Frontal cortex (tissue), 4 donors: ENCODE data around the gene PCNX2. TPM values are rescaled to one million over a fixed set of nuclear protein-coding genes. Genes with fewer than 3 reads are reported as not detected.
A peak's percentile ranks its signal among the peaks of the same experiment; 100 is the strongest.
"Not testable (repeated sequence)": the region's sequence is repeated elsewhere in the genome, so short reads cannot be mapped to it uniquely, and the experiment has no call there.

Experiments
- DNase-seq, 2 donors: peaks; one replicate each; pipeline ENCODE4 v3.0.0; 2012; ENCODE audit warnings: low spot score in 2 of 2
- FAIRE-seq: peaks from 2 replicates; lab custom pipeline; 2012; peaks lifted over from hg19 to GRCh38; lab: Jason Lieb, UNC
- total RNA-seq: library from RNA; depleted of rRNA; stranded (reverse); fragments of >200 nt; gene quantifications from one replicate; pipeline ENCODE4 v1.2.3, GENCODE V29; 2014
- donor health status: control.
- donor health status: control.
- donor health status: control.

PCNX2 gene
- total RNA-seq, 1 donor from 2014 or later: 228 TPM

DNA sequence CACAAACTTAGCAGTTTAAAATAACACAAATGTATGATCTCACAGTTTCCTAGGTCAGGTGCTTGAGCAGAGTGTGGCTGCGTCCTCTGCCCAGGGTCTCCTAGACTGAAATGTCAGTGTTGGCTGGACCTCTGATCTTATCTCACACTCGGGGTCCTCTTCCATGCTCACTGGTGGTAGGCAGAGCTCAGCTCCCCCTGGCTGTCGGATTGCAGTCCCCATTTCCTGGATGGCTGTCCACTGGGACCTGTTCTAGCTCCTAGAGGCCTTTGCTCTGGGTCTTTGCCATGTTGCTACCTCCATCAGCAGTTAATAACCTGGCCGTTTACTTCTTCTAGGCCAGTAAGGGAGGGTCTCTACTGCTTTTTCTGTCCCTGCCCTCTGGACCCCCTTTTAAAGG lies 107.5 kb downstream of the PCNX2 start:
- no peak for DNase-seq
- FAIRE-seq: no peak

- no peak for FAIRE-seq
- no peak for DNase-seq
Measured at GRCh38 chr1:233183226-233184020, 112.1 kb downstream of the PCNX2 start.

GRCh38 chr1:233182587-233182986 lies 112.9 kb downstream of the PCNX2 start:
- no peak for FAIRE-seq

DNA sequence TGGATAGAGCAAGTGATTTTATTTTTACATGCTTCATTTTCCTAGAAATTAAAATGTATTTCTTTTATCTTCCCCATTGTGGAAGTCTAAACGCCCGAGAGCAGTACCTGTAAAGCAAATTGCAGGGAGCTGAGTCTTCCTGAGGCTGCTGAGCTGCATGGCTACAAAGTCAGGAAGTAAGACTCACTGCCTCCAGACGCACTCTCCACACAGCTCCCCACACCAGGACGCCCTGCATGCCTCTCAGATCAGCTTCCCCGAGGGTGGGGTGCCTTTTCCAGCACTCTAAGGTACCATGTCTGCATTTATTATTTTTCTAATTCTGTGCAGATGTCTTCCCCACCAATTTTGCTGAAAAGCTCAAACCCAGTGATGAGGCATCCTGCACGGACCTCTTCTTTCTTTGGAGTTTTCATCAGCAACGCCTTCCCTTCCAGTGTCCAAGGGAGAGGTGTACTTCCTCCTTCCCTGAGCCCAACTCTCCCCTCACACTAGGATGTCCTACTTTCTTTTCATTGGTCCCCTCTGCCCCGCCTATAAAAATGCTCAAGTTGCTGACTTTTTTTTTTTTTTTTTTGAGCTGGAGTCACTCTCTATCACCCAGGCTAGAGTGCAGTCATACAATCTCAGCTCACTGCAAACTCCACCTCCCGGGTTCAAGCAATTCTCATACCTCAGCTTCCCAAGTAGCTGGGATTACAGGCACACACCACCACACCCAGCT lies 114.7 kb downstream of the PCNX2 start:
- no peak for DNase-seq
- FAIRE-seq: no peak

More at GRCh38 chr1:233182587-233182986, 112.9 kb downstream of the PCNX2 start:
- no peak for DNase-seq

- not testable (repeated sequence) for FAIRE-seq, DNase-seq
Measured at GRCh38 chr1:233179638-233180037, 115.9 kb downstream of the PCNX2 start.

DNA sequence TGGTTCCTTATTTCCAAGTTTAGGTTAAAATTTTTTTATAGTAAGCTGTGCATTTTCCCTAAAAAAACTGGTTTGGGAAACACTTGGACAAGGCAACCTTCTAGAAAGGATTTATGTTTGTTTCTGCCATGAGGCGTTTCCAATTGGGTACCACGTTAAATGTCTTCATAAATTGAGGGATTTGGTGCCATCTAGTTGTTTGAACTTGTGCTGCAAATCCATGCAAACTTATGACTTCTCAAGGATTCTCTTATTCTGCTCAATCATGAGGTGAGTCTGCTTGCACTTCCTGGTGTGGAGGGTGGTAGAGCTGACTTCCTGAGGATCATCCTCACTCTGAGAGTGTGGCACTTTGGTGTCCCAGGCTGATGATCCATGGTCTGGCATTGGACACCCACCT lies 123.3 kb downstream of the PCNX2 start:
- FAIRE-seq: no peak
- peak in 1 of 2 donors; percentile 6 for DNase-seq

DNA sequence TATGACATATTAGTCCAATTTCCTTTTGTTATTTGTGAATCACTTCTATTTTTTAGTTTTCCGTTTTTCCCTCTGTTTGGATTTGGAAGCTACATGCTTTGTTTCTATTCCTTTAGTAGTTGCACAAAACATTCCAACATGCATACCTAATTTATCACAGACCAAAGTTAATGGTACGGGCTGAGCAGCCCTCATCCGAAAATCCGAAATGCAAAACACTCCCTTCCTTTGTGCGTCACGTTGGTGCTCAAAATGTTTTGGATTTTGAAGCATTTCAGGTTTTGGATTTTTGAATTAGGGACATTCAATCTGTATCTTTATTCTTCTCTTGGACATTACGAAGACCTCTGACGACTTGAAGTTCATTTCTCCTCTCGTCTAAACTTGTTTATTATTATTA lies 124.8 kb downstream of the PCNX2 start:
- no peak for DNase-seq
- FAIRE-seq: no peak

DNA sequence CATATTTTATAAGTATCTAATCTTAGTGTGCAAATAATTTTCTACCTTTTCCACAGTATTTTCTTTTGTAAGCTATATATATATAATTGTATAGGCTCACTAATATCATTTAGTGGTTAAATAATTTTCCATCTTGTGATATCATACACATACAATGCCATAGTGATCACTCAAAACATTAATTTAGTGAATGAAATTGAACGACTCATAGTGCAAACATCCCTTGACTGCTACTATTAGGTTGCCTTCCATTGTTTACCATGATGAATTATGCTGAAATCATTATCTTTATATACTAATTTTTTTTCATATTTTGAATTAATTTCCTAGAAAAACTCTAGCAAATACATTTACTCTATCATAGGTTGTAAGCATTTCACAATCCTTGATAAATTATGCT lies 127.1 kb downstream of the PCNX2 start:
- no peak for FAIRE-seq
- DNase-seq: no peak

DNA sequence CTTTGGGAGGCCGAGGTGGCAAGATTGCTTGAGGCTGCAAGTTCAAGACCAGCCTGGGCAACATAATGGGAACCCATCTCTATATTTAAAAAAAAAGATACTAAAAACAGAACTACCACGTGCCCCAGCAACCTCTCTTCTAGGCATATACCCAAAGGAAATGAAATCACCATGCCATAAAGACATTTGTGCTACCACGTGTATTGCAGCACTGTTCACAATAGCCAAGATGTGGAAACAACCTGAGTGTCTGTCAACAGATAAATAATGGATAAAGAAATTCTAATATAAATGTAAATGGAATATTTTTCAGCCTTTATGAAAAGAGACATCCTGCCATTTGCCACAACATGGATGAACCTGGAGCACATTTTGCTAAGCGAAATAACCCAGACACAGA lies 128.6 kb downstream of the PCNX2 start:
- DNase-seq (no peak), FAIRE-seq (no peak)

DNA sequence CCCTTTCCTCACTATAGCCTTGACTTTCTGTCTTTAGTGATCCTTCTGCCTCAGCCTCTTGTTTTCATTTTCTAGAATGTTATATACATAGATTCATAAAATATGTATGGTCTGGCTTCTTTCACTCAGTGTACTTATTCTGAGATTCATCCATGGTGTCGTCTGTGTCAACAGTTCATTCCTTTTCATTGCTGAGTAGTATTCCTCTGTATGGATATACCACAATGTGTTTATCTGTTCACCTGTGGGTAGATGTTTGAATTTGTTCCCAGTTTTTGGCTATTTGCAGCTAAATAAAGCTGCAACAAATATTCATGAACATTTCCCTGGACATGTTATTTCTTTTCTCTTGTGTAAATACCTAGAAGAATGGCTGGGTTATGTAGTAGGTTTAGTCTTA lies 131.8 kb downstream of the PCNX2 start:
- DNase-seq: no peak
- FAIRE-seq: no peak

GRCh38 chr1:233158322-233158721 lies 137.2 kb downstream of the PCNX2 start:
- DNase-seq (no peak), FAIRE-seq (no peak)

DNA sequence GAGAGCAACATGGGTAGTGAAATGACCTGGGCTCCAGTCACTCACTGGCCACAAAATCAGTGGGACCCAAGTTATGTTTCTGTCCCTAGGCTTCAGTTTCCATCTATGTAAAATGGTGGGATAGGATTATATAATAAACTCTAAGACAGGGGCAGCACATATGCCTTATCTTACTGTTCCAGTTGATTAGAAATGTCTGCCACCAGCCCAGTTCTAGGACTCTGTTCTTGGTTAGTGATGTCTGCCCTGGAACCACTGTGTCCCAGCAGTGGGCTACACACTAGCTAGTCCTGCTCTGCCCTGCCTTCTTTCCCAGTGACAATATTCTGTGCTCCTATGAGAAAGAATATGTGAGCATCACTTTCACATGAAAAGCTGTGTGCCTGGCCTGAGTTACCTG lies 138.3 kb downstream of the PCNX2 start:
- DNase-seq (no peak), FAIRE-seq (no peak)

DNA sequence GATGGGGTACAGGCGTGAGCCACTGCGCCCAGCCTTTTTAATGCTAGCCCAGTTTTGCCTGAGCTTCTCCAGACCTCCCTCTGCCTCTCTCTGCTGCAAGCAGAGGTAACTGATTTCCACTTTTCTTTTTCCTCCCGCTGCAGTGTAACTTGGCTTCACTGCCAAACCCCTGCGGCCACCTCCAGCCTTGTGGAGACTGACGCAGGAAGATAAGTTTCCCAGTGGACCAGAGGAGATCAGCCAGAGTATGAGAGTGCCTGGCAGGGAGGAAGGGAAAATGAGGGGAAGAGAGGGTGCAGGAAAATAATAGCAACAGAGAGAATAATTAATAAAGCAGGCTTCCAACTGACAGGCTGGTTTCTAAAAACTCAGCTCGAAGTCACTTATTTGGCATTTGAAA lies 143.7 kb downstream of the PCNX2 start:
- FAIRE-seq (no peak), DNase-seq (no peak)

DNA sequence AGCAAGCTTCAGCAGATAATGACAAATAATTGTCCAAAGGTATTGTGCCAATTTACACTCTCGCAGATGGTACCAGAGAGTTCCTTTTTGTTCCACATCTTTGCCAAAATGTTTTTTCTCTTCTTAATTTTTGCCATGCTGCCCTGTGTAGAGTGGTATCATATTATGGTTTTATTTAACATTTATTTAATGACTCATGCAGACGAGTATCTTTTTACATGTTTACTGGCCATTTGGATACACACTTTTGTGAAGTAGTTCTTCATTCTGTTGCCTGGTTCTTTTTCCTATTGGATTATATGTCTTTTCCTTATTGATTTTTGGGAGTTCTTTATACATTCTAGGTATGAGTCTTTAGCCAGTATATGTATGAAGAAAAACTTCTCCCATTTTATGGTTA lies 151.1 kb downstream of the PCNX2 start:
- FAIRE-seq: no peak
- no peak for DNase-seq

DNA sequence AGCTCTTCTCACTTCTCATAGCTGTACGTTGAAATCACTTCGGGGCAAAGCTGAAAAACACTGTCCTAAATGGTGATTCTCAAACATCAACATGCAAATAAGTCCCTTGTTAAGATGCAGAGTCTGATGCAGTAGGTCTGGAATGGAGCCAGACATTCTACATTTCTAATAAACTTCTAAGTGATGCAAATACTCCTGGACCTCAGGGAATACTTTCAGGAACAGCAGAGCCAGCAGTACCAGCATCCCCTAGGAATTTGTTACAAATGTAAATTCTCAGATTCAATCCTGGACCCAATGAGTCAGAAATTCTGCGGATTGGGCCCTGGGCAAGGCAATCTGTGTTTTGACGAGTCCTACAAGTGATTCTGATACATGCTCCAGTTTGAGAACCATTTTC lies 152.3 kb downstream of the PCNX2 start:
- no peak for FAIRE-seq
- DNase-seq: no peak

DNA sequence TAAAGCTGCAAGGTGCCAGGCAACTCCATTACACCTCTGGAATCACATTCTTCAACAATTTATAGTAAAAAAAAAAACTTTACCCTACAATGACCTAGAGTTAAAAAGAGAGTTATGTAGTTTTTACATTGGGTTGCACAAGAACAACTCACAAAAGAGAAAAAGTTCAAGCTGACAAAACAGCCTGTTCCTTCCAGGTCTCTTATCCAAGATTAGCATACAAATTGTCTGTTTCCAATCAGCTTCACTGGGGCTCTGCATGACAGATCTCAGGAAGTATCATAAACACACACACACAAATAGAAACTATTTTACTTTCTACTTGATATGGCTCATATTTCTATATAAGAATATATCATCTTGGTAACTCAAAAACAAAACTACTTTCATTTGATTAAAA lies 154.6 kb downstream of the PCNX2 start:
- DNase-seq (no peak), FAIRE-seq (no peak)

DNA sequence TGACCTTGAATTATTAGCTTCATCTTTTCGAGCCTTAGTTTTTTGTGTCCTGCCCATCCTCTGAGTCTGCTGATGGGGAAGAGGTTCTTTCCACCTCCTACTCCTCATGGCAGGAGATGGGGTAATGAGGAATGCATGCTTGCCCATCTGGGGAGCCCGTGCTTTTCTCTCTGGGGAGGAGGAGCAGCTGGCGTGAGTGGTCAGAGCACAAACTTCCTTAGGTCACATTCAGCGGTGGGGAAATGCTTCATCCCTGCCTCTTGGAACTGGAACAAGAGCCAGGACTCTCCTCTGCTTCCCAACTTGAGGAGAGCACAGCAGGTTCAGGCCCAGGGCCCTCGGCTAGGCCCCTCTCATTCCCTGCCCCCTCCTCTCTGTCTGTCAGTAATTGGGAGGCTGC lies 155.0 kb downstream of the PCNX2 start:
- no peak for FAIRE-seq
- DNase-seq: no peak

- FAIRE-seq (no peak), DNase-seq (no peak)
Measured at GRCh38 chr1:233138788-233139585, 156.5 kb downstream of the PCNX2 start.

DNA sequence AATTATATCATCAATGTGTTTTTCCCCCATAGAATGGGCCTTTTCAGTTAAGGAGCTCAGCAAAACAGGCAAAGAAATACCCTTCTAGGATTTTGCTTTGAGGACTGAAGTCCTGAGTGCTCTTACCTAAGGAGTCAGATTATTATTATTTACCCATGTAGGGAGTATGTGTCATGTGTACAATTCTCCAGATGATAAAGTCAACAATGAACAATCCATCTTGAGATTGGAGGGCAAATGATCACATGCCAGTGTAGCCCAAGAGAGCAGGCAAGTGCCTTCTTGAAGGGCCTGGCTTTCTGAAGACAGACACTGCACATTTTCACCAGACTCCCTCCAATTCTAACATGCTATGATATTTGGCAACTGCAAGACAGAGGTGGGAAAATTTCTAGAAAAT lies 159.7 kb downstream of the PCNX2 start:
- FAIRE-seq: no peak
- DNase-seq: no peak

- FAIRE-seq: no peak
- DNase-seq: no peak
Measured at GRCh38 chr1:233132445-233132844, 163.1 kb downstream of the PCNX2 start.

GRCh38 chr1:233129031-233129430 lies 166.5 kb downstream of the PCNX2 start:
- DNase-seq, FAIRE-seq: not testable (repeated sequence)
